Measurements from ENCODE around the gene BARHL1.

The BARHL1 gene

GRCh38 chr9:132578367-132578932 is 4.0 kb upstream of the BARHL1 start:
- no peak for TF ChIP-seq CTCF (IDR thresholded peaks at IDR 0.05; ENCODE audit: borderline replicate concordance, insufficient read depth, low read depth, low read length)
- H3K4me3 ChIP-seq (ENCODE audit: low read depth, low read length), result no peak overlapping the region

- no peak overlapping the region for H3K4me3 ChIP-seq (ENCODE audit: low read depth, low read length)
- TF ChIP-seq CTCF (IDR thresholded peaks at IDR 0.05; ENCODE audit: borderline replicate concordance, insufficient read depth, low read depth, low read length), result no peak
Measured at GRCh38 chr9:132579427-132579798, 3.0 kb upstream of the BARHL1 start.

- H3K4me3 ChIP-seq (ENCODE audit: low read depth, low read length), result no peak overlapping the region
- TF ChIP-seq CTCF (IDR thresholded peaks at IDR 0.05; ENCODE audit: borderline replicate concordance, insufficient read depth, low read depth, low read length), result no peak
Measured at GRCh38 chr9:132582786-132583583, 579 bp downstream of the BARHL1 start.

- no peak overlapping the region for H3K4me3 ChIP-seq (ENCODE audit: low read depth, low read length)
- no peak for TF ChIP-seq CTCF (IDR thresholded peaks at IDR 0.05; ENCODE audit: borderline replicate concordance, insufficient read depth, low read depth, low read length)
Measured at GRCh38 chr9:132583584-132584304, 1.3 kb downstream of the BARHL1 start.

DNA sequence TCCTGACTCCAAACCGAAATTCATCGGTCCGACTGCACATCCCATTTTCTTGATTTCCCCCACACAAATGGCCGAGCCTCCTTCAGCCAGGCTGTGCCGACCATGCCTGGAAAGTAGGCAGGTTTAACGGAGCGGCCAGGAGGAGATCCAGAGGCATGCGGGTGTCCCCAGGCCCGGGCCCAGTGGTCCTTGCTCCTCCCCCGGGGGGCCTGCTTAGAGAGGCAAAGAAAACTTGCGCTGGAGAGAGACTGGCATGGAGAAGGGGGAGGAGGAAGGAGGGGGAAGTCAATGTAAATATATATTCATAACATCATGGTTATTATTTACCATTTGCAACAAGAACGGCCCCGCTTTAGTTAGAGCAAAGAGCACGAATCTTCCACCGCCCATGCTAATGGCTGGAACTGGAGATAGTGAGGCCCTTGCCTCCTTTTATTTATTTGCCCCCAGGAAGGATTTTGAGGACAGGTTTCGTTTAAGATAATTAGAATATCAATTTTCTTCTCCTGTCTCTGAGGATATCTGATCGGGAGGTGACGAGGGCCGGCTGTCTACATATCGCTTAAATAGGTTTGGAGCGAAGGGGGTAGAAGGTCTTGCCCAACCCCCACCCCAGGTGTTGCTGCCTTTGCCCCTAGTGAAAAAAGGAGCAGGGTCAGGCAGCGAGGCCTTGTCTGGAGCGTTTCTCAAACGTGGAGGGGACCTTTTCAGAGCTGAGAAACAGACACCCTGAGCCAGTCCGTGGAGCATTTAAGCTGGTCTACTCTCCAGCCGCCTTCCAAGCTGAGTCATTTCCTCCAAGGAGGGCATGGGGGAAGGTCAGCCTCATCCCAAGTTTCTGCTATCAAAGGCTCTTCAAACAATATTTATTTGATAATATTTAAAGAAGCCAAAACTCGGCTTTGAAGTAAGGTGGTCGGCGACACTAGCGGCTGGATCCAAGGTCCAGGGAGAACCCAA is 2.5 kb downstream of the BARHL1 start:
- no peak for TF ChIP-seq CTCF (IDR thresholded peaks at IDR 0.05; ENCODE audit: borderline replicate concordance, insufficient read depth, low read depth, low read length)
- no peak overlapping the region for H3K4me3 ChIP-seq (ENCODE audit: low read depth, low read length)

DNA sequence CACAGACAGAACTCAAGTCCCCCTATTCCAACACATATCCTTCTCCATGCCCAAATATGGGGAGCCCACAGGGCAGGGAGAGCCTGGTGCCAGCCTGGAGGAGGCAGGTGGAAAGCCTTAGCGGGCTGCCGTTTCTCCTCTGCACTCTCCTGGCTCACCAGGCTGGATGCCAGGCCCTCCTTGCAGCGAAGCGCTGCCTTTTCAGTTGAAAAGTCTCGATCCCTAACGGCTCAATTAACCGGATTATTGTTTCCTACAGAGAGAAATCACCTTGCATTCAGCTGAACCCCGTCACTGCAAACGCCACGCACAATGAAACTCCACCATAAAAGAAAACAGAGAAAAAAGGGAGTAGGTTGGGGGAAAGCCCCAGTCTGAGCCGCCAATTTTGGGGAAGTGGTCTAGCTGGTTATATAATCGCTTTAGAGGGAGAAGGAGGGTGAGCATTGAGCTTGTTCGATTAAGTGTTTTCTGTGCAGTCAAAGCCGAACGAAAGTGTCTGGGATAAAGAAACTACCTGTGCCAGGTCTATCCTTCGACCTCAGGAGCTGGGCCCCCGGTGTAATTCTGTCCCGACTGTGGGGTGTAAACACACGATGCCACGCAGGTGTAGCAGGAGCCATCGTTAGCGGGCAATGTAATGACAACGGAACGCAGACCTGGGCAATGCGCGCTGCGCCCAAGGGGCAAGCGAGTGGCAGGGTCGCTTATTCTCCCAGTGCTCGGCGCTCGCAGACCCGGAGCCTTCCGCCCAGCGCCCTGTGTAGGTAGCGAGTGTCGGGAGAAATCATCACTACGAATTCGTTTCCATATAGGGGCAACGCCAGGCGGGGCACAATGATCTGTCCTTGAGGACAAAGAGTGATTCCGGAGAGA is 3.8 kb downstream of the BARHL1 start:
- TF ChIP-seq CTCF (IDR thresholded peaks at IDR 0.05; ENCODE audit: borderline replicate concordance, insufficient read depth, low read depth, low read length), result no peak
- no peak overlapping the region for H3K4me3 ChIP-seq (ENCODE audit: low read depth, low read length)
